SH-SY5Y (cell line): ENCODE data around the gene ENGASE.

Experiments used
- GATA2 ChIP-seq: IDR thresholded peaks from 2 replicates; pipeline ENCODE4 v1.6.1; 2011; ENCODE audit warnings: mild to moderate bottlenecking, low read depth, low read length
- GATA3 ChIP-seq: IDR thresholded peaks from 2 replicates; pipeline ENCODE4 v1.6.1; 2011; ENCODE audit warnings: low read depth, mild to moderate bottlenecking, low read length, moderate library complexity

DNA sequence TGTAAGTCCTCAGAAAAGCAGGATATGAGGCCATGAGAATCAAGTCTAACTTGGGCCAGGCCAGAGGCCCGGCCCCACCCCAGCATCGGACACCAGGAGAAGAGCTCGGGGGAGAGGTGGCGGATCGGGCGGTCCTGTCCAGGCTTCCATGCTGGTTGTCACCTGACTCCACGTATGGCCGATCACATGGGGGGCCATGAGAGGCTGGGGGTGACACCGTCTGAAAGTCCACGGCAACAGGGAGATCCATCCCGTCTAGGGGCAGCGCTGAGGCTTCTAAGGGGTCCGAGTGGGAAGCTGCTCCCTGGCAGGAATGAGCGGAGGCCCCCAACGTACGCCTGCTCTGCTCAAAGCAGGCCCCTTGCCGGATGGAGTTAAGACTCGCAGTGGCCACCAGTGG lies 25.8 kb downstream of the ENGASE start:
- TF ChIP-seq GATA2 (no peak), GATA3 (no peak)
